Measurements from ENCODE around the gene CFAP100.

- no peak for TF ChIP-seq POLR2AphosphoS5 (IDR thresholded peaks at IDR 0.05; ENCODE audit: borderline replicate concordance, low read depth, low read length)
- TF ChIP-seq EZH2 (IDR thresholded peaks at IDR 0.05), result no peak
Observed at GRCh38 chr3:126477061-126477380, 82.3 kb downstream of the CFAP100 start.

Data from SK-N-MC (cell line).